Hippocampal formation (tissue), 2 donors: ENCODE results near the gene ARPC4.
A peak's percentile ranks its signal among the peaks of the same experiment; 100 is the strongest.

ENCODE experiments used
- DNase-seq, 2 donors: peaks; one replicate each; lab custom pipeline; 2025; lab: John Stamatoyannopoulos, UW

The ARPC4 gene

DNA sequence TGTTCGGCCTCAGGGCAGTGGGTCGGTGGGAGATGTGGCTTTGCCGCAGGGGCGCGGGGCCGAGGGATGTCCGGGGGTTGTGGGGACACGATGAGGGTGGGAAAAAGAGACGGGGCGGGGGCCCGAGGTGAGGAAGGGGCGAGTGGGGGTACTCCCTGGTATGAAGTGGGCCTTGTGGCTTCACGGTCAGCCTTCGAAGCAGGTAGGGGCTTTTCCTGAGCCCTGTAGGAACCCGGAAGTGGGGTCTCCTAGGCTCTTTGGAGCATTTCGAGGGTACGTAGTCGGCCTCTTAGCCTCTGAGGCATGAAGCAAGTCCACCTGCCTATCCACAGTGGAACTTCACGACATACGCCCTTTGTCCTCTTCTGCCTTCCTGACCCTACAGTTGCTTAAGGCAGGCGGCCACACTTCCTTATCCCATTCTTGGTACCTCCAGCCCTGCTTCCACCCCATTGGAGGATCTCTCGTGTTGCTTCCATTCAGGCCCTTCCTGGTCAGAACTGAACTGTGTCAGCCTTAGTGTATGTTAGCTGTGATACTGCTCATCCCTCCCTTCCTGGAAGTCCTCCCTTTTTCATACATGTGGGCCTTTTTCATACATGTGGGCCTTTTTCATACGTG lies 389 bp downstream of the ARPC4 start:
- no peak for DNase-seq

DNA sequence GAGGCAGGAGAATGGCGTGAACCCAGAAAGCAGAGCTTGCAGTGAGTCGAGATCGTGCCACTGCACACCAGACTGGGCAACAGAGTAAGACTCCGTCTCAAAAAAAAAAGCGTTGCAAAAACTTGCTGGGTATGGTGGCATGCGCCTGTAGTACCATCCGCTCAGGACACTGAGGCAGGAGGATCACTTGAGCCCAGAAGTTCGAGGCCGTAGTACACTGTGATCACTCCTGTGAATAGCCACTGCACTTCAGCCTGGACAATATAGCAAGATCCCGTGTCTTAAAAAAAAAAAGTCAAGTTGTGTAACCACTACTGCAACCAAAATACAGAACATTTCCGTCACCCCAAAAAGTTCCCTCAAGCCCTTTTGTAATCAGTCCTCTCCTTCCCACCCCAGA lies 1.5 kb downstream of the ARPC4 start:
- DNase-seq, result no peak

DNA sequence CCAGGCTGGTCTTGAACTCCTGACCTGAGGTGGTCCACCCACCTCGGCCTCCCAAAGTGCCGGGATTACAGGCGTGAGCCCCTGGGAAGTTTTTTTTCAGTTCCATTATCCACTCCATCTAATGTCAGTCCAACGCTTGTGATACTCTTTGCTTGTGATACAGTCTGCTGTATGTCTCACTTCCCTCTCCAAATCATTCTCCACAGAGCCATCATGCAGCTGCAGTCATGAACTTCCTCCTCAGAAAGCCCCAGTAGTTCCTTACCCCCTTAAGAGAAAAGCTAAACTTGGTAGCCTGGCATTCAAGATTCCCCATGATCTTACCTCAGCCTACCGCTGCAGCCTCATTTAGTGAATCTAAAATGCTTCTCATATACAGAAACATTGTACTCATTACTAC lies 2.3 kb downstream of the ARPC4 start:
- no peak for DNase-seq

DNA sequence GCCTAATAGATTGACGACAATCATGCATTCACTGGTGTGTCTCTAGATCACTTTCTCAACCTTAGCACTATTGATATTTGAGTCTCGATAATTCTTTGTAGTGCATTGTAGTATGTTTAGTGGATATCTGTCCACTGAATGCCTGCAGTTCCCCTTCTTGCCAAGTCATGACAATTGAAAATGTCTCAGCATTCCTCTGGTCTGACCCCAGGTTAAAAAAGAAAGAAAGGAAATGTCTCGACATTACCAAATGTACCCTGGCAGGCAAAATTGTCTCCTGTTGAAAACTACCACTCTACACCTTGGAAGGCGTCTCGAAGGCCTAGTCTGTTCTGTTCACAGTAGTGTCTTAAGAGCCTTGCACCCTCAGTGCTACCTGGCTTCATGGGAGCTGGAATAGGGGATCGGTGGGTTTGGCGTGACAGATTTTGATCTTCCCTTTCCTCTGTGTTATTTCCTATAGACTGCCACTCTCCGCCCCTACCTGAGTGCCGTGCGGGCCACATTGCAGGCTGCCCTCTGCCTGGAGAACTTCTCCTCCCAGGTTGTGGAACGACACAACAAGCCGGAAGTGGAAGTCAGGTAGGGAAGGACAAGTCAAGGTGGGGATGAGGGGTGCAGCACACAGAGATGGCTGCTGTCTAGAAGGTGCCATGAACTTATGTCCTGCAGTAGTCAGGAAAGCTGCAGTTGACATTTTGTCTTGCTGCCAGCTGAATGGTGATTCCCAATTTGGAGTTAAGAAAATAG lies 4.5 kb downstream of the ARPC4 start:
- DNase-seq, result no peak

DNA sequence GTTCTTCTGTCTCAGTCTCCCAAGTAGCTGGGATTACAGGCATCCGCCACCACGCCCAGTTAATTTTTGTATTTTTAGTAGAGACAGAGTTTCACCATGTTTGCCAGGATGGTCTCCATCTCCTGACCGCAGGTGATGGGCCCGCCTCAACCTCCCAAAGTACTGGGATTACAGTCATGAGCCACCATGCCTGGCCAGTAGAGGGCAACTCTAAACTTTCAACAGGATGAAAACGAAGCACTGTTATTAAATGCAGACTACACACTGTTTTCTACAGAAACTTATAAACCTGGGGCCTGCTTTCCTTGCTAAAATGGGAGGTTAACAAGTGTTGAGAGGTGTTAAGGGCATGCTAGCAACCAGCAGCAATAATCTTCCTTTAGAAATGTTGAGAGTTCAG lies 7.6 kb downstream of the ARPC4 start:
- no peak for DNase-seq

DNA sequence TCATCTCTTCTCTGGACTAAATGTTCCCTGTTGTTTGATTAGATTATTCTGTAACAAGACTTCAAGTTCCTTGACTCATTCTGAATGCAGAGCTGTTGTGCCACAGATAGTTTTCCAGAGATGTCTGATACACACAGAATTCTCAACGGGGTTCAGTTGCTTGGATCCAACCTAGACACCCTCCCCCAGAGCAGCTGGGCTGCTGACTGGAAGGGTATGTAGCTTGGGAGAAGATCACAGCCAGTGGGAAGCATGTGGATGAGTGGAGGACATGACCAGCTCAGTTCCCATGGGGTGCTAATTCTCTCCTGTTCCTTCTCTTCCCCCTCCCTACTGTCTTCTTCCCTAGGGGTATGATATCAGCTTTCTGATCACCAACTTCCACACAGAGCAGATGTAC lies 10.6 kb downstream of the ARPC4 start:
- DNase-seq, result no peak

DNA sequence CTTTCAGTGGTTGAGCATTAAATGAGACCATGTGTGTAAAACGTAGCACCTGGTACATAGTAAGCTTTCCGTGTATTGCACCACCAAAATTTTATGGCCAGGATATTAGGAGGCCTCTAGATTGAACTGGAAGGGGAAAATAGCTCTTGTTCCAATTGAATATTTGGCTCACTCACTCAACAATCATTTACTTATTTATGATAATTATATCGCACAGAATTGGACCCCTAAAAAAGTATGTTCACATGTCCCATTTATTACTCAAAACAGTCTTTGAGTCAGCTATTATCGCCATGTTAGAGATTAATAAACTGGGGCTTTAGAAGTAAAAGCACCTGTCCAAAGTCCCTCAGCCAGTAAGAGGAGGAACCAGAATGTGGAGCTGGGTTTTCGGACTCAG lies 12.1 kb downstream of the ARPC4 start:
- DNase-seq, result no peak

DNA sequence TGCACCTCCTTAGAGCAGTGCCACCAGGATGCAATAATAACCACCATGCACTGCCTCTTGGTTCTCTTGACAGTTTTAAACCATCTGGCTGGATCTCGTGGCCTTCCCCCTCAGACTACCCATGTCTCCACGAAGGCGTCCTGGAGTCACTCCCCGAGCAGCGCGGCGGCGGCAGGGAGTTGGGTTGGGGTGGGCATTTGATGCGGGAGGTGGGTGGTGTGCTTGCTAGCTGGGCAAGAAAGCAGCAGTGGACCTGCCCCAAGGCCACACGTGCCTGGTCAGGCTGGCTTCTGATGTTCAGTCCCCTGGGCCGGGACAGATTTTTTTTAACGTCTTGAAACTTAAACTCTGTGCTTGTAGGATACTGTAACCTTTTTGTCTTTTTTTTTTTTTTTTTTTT lies 13.3 kb downstream of the ARPC4 start:
- DNase-seq, result no peak

DNA sequence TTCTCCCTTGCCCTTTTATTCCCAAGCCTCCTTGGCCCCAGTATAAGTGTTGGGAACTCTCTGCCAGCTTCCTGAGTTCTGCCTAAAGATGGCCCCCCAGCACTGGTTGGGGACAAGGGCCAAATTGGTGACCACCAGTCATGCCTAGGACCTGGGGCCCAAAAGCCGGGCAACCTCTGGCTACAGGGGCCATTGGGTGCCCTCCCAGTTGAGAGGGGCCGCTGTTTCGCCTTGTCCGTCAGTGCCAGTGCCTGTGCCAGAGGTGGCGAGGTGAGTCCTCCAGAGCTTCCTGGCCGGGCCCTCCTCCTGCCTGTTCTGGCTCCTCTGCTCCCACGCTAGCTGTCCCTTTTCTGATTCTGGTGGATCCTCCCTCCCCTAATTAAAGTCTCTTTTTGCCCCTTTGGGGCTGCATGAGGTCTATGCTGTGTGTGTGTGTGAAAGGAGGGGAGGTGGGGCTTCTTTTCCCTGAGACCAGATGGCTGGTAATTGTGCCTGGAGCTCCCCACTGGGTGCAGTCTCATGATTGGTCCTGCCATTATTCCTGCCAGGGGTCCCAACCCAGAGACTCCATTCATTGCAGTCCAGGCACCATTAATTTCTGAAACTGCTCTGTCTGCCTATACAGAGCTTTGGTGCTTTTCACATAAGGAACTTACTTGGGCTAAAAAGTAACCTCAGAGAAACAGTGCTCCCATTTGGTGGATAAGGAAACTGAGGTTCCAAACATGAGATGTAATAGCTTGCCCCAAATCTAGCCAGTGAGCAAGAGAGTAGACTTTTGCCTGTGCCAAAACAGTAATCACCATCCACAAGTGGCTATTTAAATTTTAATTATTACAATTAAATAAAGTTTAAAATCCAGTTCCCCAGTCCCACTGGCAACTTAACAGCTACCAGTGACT lies 14.1 kb downstream of the ARPC4 start:
- no peak for DNase-seq

DNA sequence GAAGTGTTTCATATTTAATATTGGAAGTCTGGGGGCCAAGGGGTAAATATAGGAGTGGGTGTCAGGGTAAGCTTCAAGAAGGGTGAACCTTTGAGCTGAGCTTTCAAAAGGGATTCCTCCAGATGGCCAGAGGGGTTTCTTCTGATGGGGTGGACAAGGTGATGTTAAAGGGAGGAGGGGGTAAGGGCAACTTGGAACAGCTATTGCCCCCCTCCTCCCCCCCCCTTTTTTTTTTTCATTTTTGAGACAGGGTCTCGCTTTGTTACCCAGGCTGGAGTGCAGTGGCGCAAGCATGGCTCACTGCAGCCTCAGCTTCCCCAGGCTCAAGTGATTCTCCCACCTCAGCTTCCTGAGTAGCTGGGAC lies 15.1 kb downstream of the ARPC4 start:
- no peak for DNase-seq

DNA sequence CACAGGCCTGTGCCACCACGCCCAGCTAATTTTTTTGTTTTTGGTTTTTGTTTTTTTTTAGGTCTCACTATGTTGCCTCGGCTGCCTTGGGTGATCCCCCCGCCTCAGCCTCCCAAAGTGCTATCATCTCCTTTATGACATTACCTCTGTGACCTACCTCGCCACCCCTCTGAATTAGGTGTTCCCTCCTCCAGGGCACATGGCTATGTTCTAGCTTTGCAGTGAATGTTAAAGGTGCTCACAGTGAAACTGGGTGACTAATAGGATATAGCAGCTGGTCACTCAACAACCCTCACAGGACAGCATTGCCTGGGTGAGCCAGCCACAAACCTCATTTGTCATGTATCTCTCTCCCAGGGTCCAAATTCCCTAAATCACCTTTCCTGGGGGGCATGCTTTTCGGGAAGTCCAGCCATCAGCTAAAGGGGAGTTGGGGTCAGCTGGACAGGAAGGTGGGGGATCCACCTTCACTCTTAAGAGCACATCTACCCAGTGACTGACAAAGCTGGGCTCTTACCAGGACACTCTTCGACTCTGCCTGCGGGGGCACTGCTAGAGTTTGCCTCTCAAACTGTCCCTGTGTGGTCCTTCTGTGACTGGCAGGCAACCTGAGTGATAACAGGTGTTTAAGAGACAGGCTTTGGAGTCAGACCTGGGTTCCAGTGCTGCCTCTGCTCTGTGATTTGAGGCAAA lies 15.6 kb downstream of the ARPC4 start:
- no peak for DNase-seq

DNA sequence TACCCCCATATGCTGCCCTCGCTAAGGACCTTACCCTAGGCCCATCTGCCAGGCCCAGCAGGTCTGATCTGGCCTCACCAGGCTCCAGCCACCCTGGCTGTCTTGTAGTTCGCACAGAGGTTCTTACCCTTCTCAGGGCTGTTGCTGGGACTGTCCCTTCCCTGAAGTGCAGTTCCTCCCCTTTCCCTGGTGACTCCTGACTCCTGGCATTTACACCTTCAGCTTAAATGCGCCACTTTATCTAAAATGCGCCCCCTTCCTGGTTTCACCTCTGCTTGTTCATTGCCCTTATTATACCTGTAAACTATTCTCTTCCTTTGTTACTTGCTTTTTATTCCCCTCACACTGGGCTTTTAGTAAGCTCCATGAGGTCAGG lies 16.3 kb downstream of the ARPC4 start:
- no peak for DNase-seq

DNA sequence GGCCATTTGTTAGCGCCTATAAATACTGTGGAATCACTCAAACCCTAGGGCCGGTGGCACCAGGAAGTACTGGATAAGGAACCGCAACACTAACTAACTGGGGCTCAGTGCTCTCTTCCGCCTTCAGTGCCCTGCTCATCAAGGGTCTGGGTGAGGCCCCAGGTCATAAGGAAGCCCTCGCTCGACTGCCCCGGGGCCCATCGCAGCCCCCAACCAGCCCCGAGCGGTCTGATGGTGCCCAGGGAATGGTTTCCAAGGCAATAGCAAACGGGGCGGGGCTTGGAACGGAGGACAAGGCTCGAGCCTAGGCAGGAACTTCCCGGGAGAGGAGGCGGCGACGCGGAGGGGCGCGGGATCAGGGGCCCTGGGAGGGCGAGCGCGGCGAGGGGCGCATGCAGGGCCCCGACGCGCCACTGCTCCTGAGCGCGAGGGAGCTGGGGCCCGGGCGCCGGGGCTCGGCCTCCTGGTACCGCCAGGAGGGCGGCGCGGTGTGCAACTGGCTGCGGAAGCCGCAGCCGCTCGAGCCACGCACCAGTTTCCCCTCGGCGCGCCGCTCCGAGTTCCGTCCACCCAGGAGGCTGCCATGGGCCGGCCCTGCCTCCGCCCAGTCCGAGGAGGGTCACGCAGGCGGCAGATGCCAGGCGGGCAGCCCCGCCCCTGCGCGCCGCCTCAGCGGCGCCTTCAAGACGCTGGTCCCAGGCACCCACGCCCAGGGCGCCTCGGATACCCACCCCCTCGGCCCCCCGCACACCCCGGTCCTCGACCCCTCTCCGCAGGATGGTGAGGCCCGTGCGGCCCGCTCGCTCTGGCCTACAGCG lies 16.9 kb downstream of the ARPC4 start, which contains the start of gene TTLL3:
TSS of gene TTLL3 (plus strand) at position 648 of the 818 bp plus-strand sequence. CDS start 400 bp downstream, outside the sequence.
- peak; percentile 19 to 63 for DNase-seq

DNA sequence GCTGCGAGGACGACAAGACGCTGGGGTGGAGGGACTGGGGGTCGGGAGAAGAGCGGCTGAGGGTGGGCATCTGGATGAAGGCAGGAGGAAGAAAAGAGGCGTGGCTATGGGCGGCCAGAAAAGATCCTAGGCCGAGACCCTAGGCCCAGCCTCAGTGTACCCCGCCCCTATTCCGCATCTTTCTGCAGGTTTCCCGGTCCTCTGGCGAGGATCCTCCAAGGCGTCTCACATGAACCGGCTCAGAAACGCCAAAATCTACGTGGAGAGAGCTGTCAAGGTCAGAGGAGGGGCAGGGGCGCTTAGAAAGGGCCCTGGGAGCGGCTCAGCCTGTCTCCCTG lies 17.5 kb downstream of the ARPC4 start:
- no peak for DNase-seq

DNA sequence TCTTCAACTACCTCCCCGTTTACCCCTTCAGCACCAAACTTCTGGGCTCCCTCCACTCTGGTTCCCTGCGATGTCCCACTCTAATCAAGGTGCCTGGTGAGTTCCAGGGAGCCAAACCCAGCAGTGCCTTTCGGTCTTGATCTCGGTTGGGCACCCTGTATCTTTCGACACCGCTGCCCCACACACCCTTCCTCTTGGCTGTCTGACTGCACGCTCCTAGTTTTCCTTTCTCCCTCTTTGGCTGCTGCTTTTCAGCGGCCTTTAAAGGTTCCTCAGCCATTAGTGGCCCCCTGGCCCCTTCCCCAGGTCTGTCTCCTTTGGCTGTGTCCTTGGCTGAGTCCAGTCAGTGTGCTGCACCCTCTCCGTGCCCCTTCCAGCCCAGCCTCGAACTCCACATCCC lies 18.0 kb downstream of the ARPC4 start:
- DNase-seq, result no peak

DNA sequence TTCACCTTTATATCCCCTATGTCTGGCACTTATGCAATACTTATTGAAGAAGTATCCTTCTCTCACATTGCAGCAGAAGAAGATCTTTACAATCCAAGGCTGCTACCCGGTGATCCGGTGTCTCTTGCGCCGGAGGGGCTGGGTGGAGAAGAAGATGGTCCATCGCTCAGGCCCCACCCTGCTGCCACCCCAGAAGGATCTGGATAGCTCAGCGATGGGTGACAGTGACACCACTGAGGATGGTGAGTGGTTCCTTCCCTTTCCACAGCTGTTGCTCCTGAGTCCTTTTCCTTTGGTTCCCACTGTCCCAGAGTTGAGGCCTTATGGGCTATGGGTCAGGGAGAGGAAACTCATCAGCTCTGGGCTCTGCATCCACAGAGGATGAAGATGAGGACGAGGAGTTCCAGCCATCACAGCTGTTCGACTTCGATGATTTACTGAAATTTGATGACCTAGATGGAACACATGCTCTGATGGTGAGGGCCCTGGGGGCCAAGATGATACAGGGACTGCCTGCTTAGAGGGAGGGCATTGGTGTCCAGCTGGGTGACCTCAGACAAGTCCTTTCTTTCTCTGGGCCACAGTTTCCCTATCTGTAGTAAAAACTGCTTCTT lies 20.1 kb downstream of the ARPC4 start:
- DNase-seq, result no peak

DNA sequence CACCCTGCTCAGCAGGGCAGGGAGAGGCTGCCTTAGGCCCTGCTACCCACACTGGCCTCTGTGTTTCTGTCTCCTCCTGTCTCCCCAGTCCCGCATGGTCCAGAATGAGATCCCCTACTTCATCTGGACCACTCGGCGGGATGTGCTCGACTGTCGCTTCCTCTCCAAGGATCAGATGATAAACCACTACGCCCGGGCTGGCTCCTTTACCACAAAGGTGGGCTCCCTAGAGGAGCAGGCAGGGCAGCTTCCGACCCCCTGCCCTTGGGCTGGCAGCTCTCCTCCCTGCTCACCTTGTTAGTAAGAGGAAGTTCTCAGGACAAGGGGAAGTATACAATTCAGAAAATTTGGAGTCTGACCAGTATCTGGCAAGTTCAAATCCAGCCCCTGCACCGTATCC lies 23.1 kb downstream of the ARPC4 start:
- no peak for DNase-seq

DNA sequence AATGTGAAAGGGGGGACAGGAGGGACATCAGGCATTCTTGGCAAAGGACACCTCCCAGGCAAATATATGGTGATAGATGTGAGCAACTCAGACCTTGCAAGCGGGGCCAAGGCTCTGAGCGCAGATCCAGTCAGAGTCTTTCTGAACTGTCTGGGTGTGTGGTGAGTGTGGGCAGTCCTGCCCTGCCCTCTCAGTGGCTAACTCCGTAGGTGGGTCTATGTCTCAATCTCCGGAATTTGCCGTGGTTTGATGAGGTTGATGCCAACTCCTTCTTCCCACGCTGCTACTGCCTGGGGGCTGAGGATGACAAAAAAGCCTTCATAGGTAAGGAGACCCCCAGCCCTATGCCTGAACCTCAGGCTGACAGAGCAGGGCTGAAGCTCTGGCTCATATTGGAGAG lies 24.6 kb downstream of the ARPC4 start:
- DNase-seq, result no peak

DNA sequence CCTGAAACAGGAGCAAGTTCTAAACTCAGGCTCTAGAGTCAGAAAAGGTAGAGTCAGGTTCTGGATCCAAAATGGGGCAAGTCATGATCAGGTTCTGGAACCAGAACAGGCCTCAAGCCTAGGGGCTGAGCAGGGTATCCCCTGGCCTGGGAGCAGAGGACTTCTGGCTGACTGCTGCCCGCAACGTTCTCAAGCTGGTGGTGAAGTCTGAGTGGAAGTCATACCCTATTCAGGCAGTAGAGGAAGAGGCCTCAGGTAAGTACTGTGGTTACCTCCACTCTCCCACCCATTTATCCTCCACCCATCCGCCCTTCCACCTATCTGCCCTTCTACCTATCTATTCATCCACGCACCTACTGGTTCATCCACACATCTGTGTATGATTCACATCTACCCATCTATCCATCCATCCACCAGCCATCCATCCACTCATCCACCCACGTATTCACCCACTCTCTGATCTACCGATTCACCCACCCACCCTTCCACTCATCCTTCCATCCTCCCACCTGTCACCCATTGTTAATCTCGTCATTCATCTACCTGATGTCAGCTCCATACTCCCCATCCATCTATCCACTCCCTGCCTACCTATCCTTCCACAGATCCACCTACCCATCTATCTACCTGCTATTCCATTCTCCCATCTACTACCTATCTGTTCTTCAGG lies 25.9 kb downstream of the ARPC4 start:
- DNase-seq, result no peak

DNA sequence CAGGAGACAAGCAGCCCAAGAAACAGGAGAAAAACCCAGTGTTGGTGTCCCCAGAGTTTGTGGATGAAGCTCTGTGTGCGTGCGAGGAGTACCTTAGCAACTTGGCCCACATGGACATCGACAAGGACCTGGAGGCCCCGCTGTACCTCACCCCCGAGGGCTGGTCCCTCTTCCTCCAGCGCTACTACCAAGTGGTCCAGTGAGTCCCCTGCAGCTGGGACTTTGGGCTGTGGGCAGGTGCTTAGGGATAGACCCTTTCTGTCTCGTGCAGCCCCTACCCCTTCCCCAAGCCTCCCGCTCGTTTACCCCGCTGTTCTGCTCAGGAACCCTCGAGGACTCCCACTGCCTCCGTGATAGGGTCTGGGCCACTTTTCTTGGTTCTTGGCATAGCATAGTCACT lies 27.7 kb downstream of the ARPC4 start:
- DNase-seq, result no peak

DNA sequence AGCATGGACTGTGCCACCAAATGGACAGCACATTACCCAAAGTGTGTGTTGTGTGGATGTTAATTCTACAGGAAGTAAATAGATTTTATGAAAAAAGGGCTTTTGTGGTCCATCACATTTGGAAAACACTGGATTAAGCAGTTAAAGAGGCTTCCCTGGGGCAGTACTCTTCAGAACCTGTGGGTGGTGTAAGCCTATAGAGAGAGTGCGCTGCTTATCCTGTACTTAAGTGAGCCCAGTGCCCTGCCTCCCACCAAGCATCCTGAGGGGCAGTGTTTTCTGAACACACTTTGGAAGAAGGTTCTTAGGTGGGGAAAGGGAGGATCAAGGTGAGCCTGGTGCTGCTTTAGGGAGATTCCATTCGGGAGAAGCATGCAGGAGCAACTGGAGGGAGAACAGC lies 28.1 kb downstream of the ARPC4 start:
- DNase-seq, result no peak
